Measurements from ENCODE around the gene BORCS5. TPM values are rescaled to one million over a fixed set of nuclear protein-coding genes. Genes with fewer than 3 reads are reported as not detected.

Gene BORCS5
- total RNA-seq, 1 experiment from 2014 or later: 17.7 TPM

GRCh38 chr12:12327802-12328201, 29.1 kb upstream of the BORCS5 start:
- POLR2A ChIA-PET (ENCODE audit: low non-redundant PET): no interaction called here
- DNase-seq (ENCODE audit: low spot score): peak; percentile 86
- H3K27me3 ChIP-seq (replicated peaks; ENCODE audit: insufficient read depth, low read depth, low read length, poor library complexity): no peaks in the 10 kb centered on the region

GRCh38 chr12:12331244-12331771, 25.6 kb upstream of the BORCS5 start:
- Histone ChIP-seq H3K27ac (ENCODE audit: low read depth, low read length, poor library complexity, severe bottlenecking) (no peak overlapping the region), H3K4me1 (ENCODE audit: insufficient read depth, low read length, poor library complexity, severe bottlenecking) (peaks cover 38% of the 10 kb centered on the region), H3K36me3 (ENCODE audit: insufficient read depth, low read length, poor library complexity, severe bottlenecking) (no peaks in the 10 kb centered on the region), H3K27me3 (replicated peaks; ENCODE audit: insufficient read depth, low read depth, low read length, poor library complexity) (no peaks in the 10 kb centered on the region), H3K9me3 (ENCODE audit: low read depth, low read length, poor library complexity, severe bottlenecking) (no peaks in the 10 kb centered on the region), H3K4me3 (ENCODE audit: low read depth, low read length, poor library complexity, severe bottlenecking) (no peak overlapping the region)
- no TSS peak for BruUV-seq (replicated peaks)
- ChIA-PET CTCF (no interaction called here), POLR2A (ENCODE audit: low non-redundant PET) (no interaction called here)
- DNase-seq (ENCODE audit: low spot score): no peak
- intact Hi-C loops (cut with micrococcal nuclease; ENCODE audit: unreplicated experiment): loop anchor here (5.0 kb wide), 1 partner anchor 84 kb away; no protein-coding TSS in a partner anchor
- TF ChIP-seq EZH2 (IDR thresholded peaks at IDR 0.05; ENCODE audit: borderline replicate concordance, low read depth, low read length, poor library complexity, severe bottlenecking): no peak
- TF ChIP-seq, protein P1, sequence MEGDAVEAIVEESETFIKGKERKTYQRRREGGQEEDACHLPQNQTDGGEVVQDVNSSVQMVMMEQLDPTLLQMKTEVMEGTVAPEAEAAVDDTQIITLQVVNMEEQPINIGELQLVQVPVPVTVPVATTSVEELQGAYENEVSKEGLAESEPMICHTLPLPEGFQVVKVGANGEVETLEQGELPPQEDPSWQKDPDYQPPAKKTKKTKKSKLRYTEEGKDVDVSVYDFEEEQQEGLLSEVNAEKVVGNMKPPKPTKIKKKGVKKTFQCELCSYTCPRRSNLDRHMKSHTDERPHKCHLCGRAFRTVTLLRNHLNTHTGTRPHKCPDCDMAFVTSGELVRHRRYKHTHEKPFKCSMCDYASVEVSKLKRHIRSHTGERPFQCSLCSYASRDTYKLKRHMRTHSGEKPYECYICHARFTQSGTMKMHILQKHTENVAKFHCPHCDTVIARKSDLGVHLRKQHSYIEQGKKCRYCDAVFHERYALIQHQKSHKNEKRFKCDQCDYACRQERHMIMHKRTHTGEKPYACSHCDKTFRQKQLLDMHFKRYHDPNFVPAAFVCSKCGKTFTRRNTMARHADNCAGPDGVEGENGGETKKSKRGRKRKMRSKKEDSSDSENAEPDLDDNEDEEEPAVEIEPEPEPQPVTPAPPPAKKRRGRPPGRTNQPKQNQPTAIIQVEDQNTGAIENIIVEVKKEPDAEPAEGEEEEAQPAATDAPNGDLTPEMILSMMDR (conservative IDR thresholded peaks at IDR 0.05; ENCODE audit: low read depth, low read length): no peak

More at GRCh38 chr12:12327802-12328201, 29.1 kb upstream of the BORCS5 start:
- H3K4me1 ChIP-seq (ENCODE audit: insufficient read depth, low read length, poor library complexity, severe bottlenecking): peaks cover 19% of the 10 kb centered on the region
- intact Hi-C loops (cut with micrococcal nuclease; ENCODE audit: unreplicated experiment): loop anchor here (1.0 to 5.0 kb wide), 3 partner anchors 61 to 293 kb away; partner anchors contain the start of gene LRP6
- no peaks in the 10 kb centered on the region for H3K9me3 ChIP-seq (ENCODE audit: low read depth, low read length, poor library complexity, severe bottlenecking)
- no peaks in the 10 kb centered on the region for H3K36me3 ChIP-seq (ENCODE audit: insufficient read depth, low read length, poor library complexity, severe bottlenecking)
- BruUV-seq (replicated peaks): no TSS peak
- no peak overlapping the region for H3K4me3 ChIP-seq (ENCODE audit: low read depth, low read length, poor library complexity, severe bottlenecking)
- H3K27ac ChIP-seq (ENCODE audit: low read depth, low read length, poor library complexity, severe bottlenecking): peak overlapping the region; percentile 51
- TF ChIP-seq, protein P1 (conservative IDR thresholded peaks at IDR 0.05; ENCODE audit: low read depth, low read length): peak; percentile 76
- no peak for TF ChIP-seq EZH2 (IDR thresholded peaks at IDR 0.05; ENCODE audit: borderline replicate concordance, low read depth, low read length, poor library complexity, severe bottlenecking)
- CTCF ChIA-PET: interaction anchor here (0.6 to 2.5 kb wide), 3 partner anchors 39 to 292 kb away, joined by 3 to 13 read pairs (median 13); no protein-coding TSS in a partner anchor

- Histone ChIP-seq H3K36me3 (ENCODE audit: insufficient read depth, low read length, poor library complexity, severe bottlenecking) (no peaks in the 10 kb centered on the region), H3K4me1 (ENCODE audit: insufficient read depth, low read length, poor library complexity, severe bottlenecking) (peaks cover 38% of the 10 kb centered on the region), H3K27me3 (replicated peaks; ENCODE audit: insufficient read depth, low read depth, low read length, poor library complexity) (no peaks in the 10 kb centered on the region), H3K9me3 (ENCODE audit: low read depth, low read length, poor library complexity, severe bottlenecking) (no peaks in the 10 kb centered on the region), H3K4me3 (ENCODE audit: low read depth, low read length, poor library complexity, severe bottlenecking) (no peak overlapping the region), H3K27ac (ENCODE audit: low read depth, low read length, poor library complexity, severe bottlenecking) (no peak overlapping the region)
- intact Hi-C loops (cut with micrococcal nuclease; ENCODE audit: unreplicated experiment): loop anchor here (5.0 kb wide), 1 partner anchor 85 kb away; no protein-coding TSS in a partner anchor
- POLR2A ChIA-PET (ENCODE audit: low non-redundant PET): no interaction called here
- CTCF ChIA-PET: interaction anchor here (2.6 kb wide), 1 partner anchor 250 kb away, joined by 11 read pairs; no protein-coding TSS in a partner anchor
- DNase-seq (ENCODE audit: low spot score): no peak
- TF ChIP-seq, protein P1 (conservative IDR thresholded peaks at IDR 0.05; ENCODE audit: low read depth, low read length): no peak
- no peak for TF ChIP-seq EZH2 (IDR thresholded peaks at IDR 0.05; ENCODE audit: borderline replicate concordance, low read depth, low read length, poor library complexity, severe bottlenecking)
- BruUV-seq (replicated peaks): no TSS peak
Measured at GRCh38 chr12:12331896-12332295, 25.0 kb upstream of the BORCS5 start.

Data from A673 (cell line).